Ovary (tissue), 9 donors: ENCODE results near the gene PHF21B. TPM values are rescaled to one million over a fixed set of nuclear protein-coding genes. Genes with fewer than 3 reads are reported as not detected.

ENCODE experiments used
- DNase-seq, 5 donors: peaks; one replicate each; pipeline ENCODE4 v3.0.0-alpha.2; 2019 to 2020
- H3K27ac ChIP-seq, 2 donors: fragments of 200-600 bp; one replicate each; pipeline versions ENCODE4 v1.5.1 to v1.8.0; 2019 to 2022
- H3K27me3 ChIP-seq: fragments of 200-600 bp; one replicate; pipeline ENCODE4 v1.8.0; 2022
- H3K36me3 ChIP-seq: fragments of 200-600 bp; sonication (generic); one replicate; pipeline ENCODE4 v1.5.1; 2019
- H3K4me1 ChIP-seq: one replicate; pipeline ENCODE4 v1.8.1; 2013; ENCODE audit warnings: mild to moderate bottlenecking, moderate library complexity; ENCODE audit not compliant: insufficient read depth
- H3K4me3 ChIP-seq: fragments of 200-600 bp; sonication (generic); one replicate; pipeline ENCODE4 v1.5.1; 2017
- H3K9me3 ChIP-seq, 2 donors: fragments of 200-600 bp in 1 of 2; sonication (generic) in 1 of 2; one replicate each; pipeline versions ENCODE4 v1.5.1 to v1.8.1; 2013 to 2019; ENCODE audit warnings: mild to moderate bottlenecking in 1 of 2, moderate library complexity in 1 of 2
- CTCF ChIP-seq, 3 donors: fragments of 450-650 bp in 2 of 3; fragments of 200-600 bp in 1 of 3; IDR thresholded peaks; one replicate each; pipeline versions ENCODE4 v1.5.1 to v1.8.0; 2016 to 2022; ENCODE audit warnings: antibody characterized with exemption in 3 of 3, mild to moderate bottlenecking in 1 of 3
- EP300 ChIP-seq: sonication (generic); formaldehyde crosslinking; IDR thresholded peaks from one replicate; pipeline ENCODE4 v1.6.1; 2017; ENCODE audit warnings: antibody characterized with exemption
- POLR2A ChIP-seq: fragments of 450-650 bp; IDR thresholded peaks from one replicate; pipeline ENCODE4 v1.6.1; 2017; ENCODE audit warnings: antibody characterized with exemption, mild to moderate bottlenecking, moderate library complexity
- WGBS, 3 donors: extraction: QIAGEN DNeasy Blood & Tissue Kit in 1 of 3; methylation state at CpG; one replicate each; pipeline versions ENCODE4 v1.1.5 to v1.1.7; 2013 to 2017; 5-methylcytosine and 5-hydroxymethylcytosine counted together
- intact Hi-C, 4 donors: fragments of 100-400 bp; cut with DNase I; formaldehyde crosslinking; loops; one replicate each; pipeline versions ENCODE4 v1.11.0 to v1.15.1; 2022 to 2023
- polyA plus RNA-seq, 2 donors: library from polyadenylated mRNA; stranded (reverse); fragments of 200-250 nt in 1 of 2; fragments of 350-450 nt in 1 of 2; fragmentation: Illumina TruSeq in 1 of 2; extraction: RNeasy Lipid Tissue Mini Kit (QIAGEN cat#74804) in 1 of 2; gene quantifications; one replicate each; pipeline ENCODE4 v1.2.3, GENCODE V29; 2013 to 2014
- total RNA-seq, 7 donors: library from RNA; depleted of rRNA in 2 of 7; stranded (reverse); fragments of >200 nt in 2 of 7; fragmentation: NEBNext Ultra II Directional in 3 of 7; extraction: Animal tissue kit (Norgen Biotek cat#: 25700) in 3 of 7; gene quantifications; one replicate each; pipeline versions ENCODE4 v1.1.0 to v1.2.4, GENCODE V29; 2016 to 2023
- donor health status: DM: no; HTN: no; CAD: no; lungs with moderate emphysema.
- donor health status: DM: no; HTN: no; CAD: no.
- donor health status: Bipolar disorder and iron deficiency.
- donor health status: DM: yes; HTN: yes; CAD: no.
- donor health status: DM: no; HTN: no; CAD: no.
- donor health status: DM: yes; HTN: yes; CAD: no.

Gene PHF21B
- total and polyA plus RNA-seq, 9 donors = 0.95 to 10.7 (median 6.4) TPM

DNA sequence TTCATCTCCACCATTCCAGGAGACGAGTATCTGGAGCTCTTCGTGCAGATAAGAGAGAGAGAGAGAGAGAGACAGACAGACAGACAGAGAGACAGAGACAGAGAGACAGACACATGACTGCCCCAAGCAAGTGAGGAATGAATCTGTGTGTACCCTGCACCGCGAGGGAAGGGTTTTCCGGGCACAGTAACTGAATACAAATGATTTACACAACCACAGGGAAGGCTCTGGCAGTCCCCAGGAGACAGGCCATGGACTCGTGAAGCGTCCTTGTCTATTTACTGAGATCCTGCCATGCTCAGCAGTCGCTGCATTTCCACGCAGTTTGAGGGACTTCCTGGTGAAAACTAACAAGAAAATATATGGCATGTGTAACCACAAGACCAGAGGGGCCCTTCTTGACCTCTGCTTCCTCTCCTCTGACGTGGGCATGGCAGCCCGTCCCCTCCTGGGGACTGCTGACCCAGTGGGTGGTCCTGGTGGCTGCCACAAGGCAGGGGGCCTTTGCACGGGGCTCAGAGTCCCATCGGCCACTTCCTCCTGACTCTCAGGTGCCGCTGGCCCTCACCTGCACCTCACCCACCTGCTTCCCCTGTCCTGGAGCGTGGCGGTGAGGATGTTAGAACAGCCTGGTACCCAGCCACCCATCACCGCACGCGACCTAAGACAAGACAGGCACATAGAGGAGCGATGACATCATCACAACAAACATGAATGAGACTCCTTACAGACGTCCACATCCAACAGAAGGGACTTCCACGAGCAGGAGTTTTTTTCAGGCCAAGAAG, 75.9 kb downstream of the PHF21B start:
- Histone ChIP-seq H3K4me1 (peaks cover 11% of the 10 kb centered on the region), H3K27ac (no peak overlapping the region), H3K4me3 (no peak overlapping the region), H3K36me3 (no peaks in the 10 kb centered on the region), H3K27me3 (no peaks in the 10 kb centered on the region), H3K9me3 (no peaks in the 10 kb centered on the region)
- 82 to 89% (median 83%) methylated on average over 22 of the region's 22 CpGs for WGBS, 3 donors
- TF ChIP-seq CTCF (IDR thresholded peaks at IDR 0.05) (no peak), EP300 (no peak), POLR2A (no peak)
- intact Hi-C loops = no loop called here
- DNase-seq = no peak

- Histone ChIP-seq H3K4me1 (peaks cover 11% of the 10 kb centered on the region), H3K9me3 (no peaks in the 10 kb centered on the region), H3K27me3 (no peaks in the 10 kb centered on the region), H3K27ac (no peak overlapping the region), H3K4me3 (no peak overlapping the region), H3K36me3 (no peaks in the 10 kb centered on the region)
- no peak for DNase-seq
- intact Hi-C loops = no loop called here
- no peak for TF ChIP-seq EP300
- TF ChIP-seq POLR2A = no peak
- no peak for TF ChIP-seq CTCF (IDR thresholded peaks at IDR 0.05)
- 93 to 98% (median 97%) methylated on average over 11 of the region's 11 CpGs for whole genome bisulfite sequencing, 3 donors
Observed at GRCh38 chr22:44932493-44932892, 77.3 kb downstream of the PHF21B start.

GRCh38 chr22:44931766-44932165, 78.0 kb downstream of the PHF21B start:
- Histone ChIP-seq H3K27ac (no peak overlapping the region), H3K27me3 (no peaks in the 10 kb centered on the region), H3K36me3 (no peaks in the 10 kb centered on the region), H3K9me3 (no peaks in the 10 kb centered on the region), H3K4me3 (no peak overlapping the region), H3K4me1 (peaks cover 11% of the 10 kb centered on the region)
- WGBS, 3 donors = 47 to 63% (median 52%) methylated on average over 9 of the region's 9 CpGs
- intact Hi-C loops = no loop called here
- no peak for DNase-seq
- TF ChIP-seq POLR2A (no peak), CTCF (IDR thresholded peaks at IDR 0.05) (no peak), EP300 (no peak)

DNA sequence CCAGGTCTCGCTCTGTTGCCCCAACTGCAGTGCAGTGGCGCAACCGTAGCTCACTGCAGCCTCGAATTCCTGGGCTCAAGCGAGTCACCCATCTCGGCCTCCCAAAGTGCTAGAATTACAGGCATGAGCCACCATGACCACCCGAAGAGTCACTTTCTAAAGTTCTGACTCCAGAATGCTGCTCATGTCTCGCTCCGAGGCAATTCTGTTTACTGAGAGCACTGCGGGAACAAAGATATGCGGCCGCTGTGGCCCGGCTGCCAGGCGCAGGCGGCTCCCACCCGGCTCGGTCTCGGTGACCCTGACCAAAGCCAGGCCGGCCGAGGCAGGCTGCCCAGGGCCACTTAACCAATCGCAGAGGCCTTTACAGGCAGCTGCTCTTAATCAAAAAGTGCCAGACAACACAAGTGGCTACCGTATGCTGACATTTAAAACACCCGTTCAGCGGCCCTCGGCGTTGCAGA, 78.7 kb downstream of the PHF21B start:
- TF ChIP-seq POLR2A (no peak), CTCF (IDR thresholded peaks at IDR 0.05) (no peak)
- peak; percentile 70 to 91 (median 85) for DNase-seq
- Histone ChIP-seq H3K4me3 (no peak overlapping the region), H3K9me3 (no peaks in the 10 kb centered on the region), H3K4me1 (peaks cover 11% of the 10 kb centered on the region), H3K27me3 (no peaks in the 10 kb centered on the region), H3K27ac (no peak overlapping the region), H3K36me3 (no peaks in the 10 kb centered on the region)
- 10 to 11% (median 10%) methylated on average over 26 of the region's 26 CpGs for WGBS, 3 donors
- intact Hi-C loops = no loop called here
